MM.1S (cell line): Measurements from ENCODE around the gene TMCO1.
"Not testable (repeated sequence)": the region's sequence is repeated elsewhere in the genome, so short reads cannot be mapped to it uniquely, and the experiment has no call there.

ENCODE experiments used
- DNase-seq: peaks from one replicate; pipeline ENCODE4 v3.0.0-alpha.2; 2015
- H2AFZ ChIP-seq: fragments of 300-600 bp; sonication (generic); 2 replicates; pipeline ENCODE4 v1.6.0; 2016; ENCODE audit warnings: antibody characterized with exemption, low read length
- H3F3A ChIP-seq: fragments of 300-600 bp; sonication (generic); 2 replicates; pipeline ENCODE4 v1.6.1; 2016; ENCODE audit warnings: mild to moderate bottlenecking, antibody characterized with exemption, low read length, moderate library complexity, mixed read lengths; ENCODE audit not compliant: insufficient read depth
- H3K27ac ChIP-seq: fragments of 300-600 bp; sonication (generic); 2 replicates; pipeline ENCODE4 v1.5.1; 2016; ENCODE audit warnings: mild to moderate bottlenecking, low read length
- H3K27me3 ChIP-seq: fragments of 300-600 bp; sonication (generic); replicated peaks from 2 replicates; pipeline ENCODE4 v1.6.0; 2016; ENCODE audit warnings: low read length; ENCODE audit not compliant: insufficient read depth
- H3K36me3 ChIP-seq: fragments of 300-600 bp; sonication (generic); replicated peaks from 2 replicates; pipeline ENCODE4 v1.6.1; 2016; ENCODE audit warnings: mild to moderate bottlenecking, low read length, mixed read lengths; ENCODE audit not compliant: insufficient read depth
- H3K4me1 ChIP-seq: fragments of 300-600 bp; sonication (generic); 2 replicates; pipeline ENCODE4 v1.6.1; 2016; ENCODE audit warnings: low read length, mixed read lengths
- H3K4me2 ChIP-seq: fragments of 300-600 bp; sonication (generic); 2 replicates; pipeline ENCODE4 v1.6.0; 2016; ENCODE audit warnings: low read depth, low read length
- H3K4me3 ChIP-seq: fragments of 300-600 bp; sonication (generic); 2 replicates; pipeline ENCODE4 v1.5.1; 2016; ENCODE audit warnings: low read length, mixed read lengths
- H3K79me2 ChIP-seq: fragments of 300-600 bp; sonication (generic); 2 replicates; pipeline ENCODE4 v1.6.1; 2016; ENCODE audit warnings: mixed run types, low read length, mixed read lengths
- H3K9ac ChIP-seq: fragments of 300-600 bp; sonication (generic); 2 replicates; pipeline ENCODE4 v1.6.1; 2016; ENCODE audit warnings: low read length, mixed read lengths
- H3K9me2 ChIP-seq: fragments of 300-600 bp; sonication (generic); replicated peaks from 2 replicates; pipeline ENCODE4 v1.6.1; 2016; ENCODE audit warnings: mild to moderate bottlenecking, low read length, mixed read lengths; ENCODE audit not compliant: insufficient read depth
- H3K9me3 ChIP-seq: fragments of 300-600 bp; sonication (generic); replicated peaks from 2 replicates; pipeline ENCODE4 v1.6.1; 2016; ENCODE audit warnings: mild to moderate bottlenecking, low read length, mixed read lengths; ENCODE audit not compliant: insufficient read depth
- H4K20me1 ChIP-seq: fragments of 300-600 bp; sonication (generic); 2 replicates; pipeline ENCODE4 v1.6.1; 2016; ENCODE audit warnings: mild to moderate bottlenecking, low read length, moderate library complexity, mixed read lengths; ENCODE audit not compliant: insufficient read depth
- CTCF ChIP-seq: fragments of 300-600 bp; sonication (generic); IDR thresholded peaks from 2 replicates; pipeline ENCODE4 v1.5.1; 2016; ENCODE audit warnings: antibody characterized with exemption, low read length, mixed read lengths
- EZH2 ChIP-seq: fragments of 300-600 bp; sonication (generic); optimal IDR thresholded peaks from 2 replicates; pipeline ENCODE3; 2017; ENCODE audit warnings: low read depth, mild to moderate bottlenecking, antibody characterized with exemption, low read length, mixed read lengths
- EZH2phosphoT487 ChIP-seq: fragments of 300-600 bp; sonication (generic); IDR thresholded peaks from 2 replicates; pipeline ENCODE4 v1.6.1; 2018; ENCODE audit warnings: antibody characterized with exemption, low read length

TMCO1 gene

GRCh38 chr1:165726169-165726568 lies 42.5 kb downstream of the TMCO1 start:
- TF ChIP-seq EZH2 (no peak), EZH2phosphoT487 (no peak), CTCF (no peak)
- Histone ChIP-seq H4K20me1 (no peaks in the 10 kb centered on the region), H3K27ac (no peak overlapping the region), H3K9ac (no peak overlapping the region), H3F3A (no peaks in the 10 kb centered on the region), H3K9me3 (no peaks in the 10 kb centered on the region), H3K4me3 (no peak overlapping the region), H3K4me1 (peaks cover 10% of the 10 kb centered on the region), H3K27me3 (no peaks in the 10 kb centered on the region), H2AFZ (no peak overlapping the region), H3K4me2 (no peak overlapping the region), H3K9me2 (no peaks in the 10 kb centered on the region), H3K79me2 (peaks cover 4% of the 10 kb centered on the region; the same call in 1 of the 2 replicates), H3K36me3 (0 out of 2 replicates have a peak, but pooled peaks cover 5% of the 10 kb centered on the region)
- DNase-seq: no peak

GRCh38 chr1:165717918-165718515 lies 50.7 kb downstream of the TMCO1 start:
- Histone ChIP-seq H3K9me2 (no peaks in the 10 kb centered on the region), H3K9ac (no peak overlapping the region), H2AFZ (no peak overlapping the region), H3K27me3 (no peaks in the 10 kb centered on the region), H3K79me2 (no peaks in the 10 kb centered on the region), H3K4me1 (no peaks in the 10 kb centered on the region), H3K27ac (no peak overlapping the region), H3K4me2 (no peak overlapping the region), H3K36me3 (no peaks in the 10 kb centered on the region), H3K9me3 (no peaks in the 10 kb centered on the region), H3F3A (no peaks in the 10 kb centered on the region), H4K20me1 (no peaks in the 10 kb centered on the region), H3K4me3 (no peak overlapping the region)
- TF ChIP-seq EZH2 (no peak), EZH2phosphoT487 (no peak), CTCF (peak; percentile 96)
- peak; percentile 80 for DNase-seq

GRCh38 chr1:165716265-165717051 lies 52.2 kb downstream of the TMCO1 start:
- not testable (repeated sequence) for H4K20me1 ChIP-seq

GRCh38 chr1:165712764-165713163 lies 55.9 kb downstream of the TMCO1 start:
- TF ChIP-seq EZH2 (no peak), CTCF (no peak), EZH2phosphoT487 (no peak)
- H2AFZ ChIP-seq: no peak overlapping the region
- no peak overlapping the region for H3K9ac ChIP-seq

More at GRCh38 chr1:165716265-165717051, 52.2 kb downstream of the TMCO1 start:
- not testable (repeated sequence) for H3K4me2 ChIP-seq, H3K27me3 ChIP-seq, H3K36me3 ChIP-seq, H3K4me1 ChIP-seq, H3K4me3 ChIP-seq, H3K79me2 ChIP-seq, H3K9me3 ChIP-seq, H2AFZ ChIP-seq, H3F3A ChIP-seq, H3K9ac ChIP-seq, H3K9me2 ChIP-seq, H3K27ac ChIP-seq, DNase-seq

More at GRCh38 chr1:165712764-165713163, 55.9 kb downstream of the TMCO1 start:
- H3K4me1 ChIP-seq: no peaks in the 10 kb centered on the region
- H3F3A ChIP-seq: no peaks in the 10 kb centered on the region
- H3K27ac ChIP-seq: no peak overlapping the region
- H3K79me2 ChIP-seq: no peaks in the 10 kb centered on the region
- H3K4me2 ChIP-seq: no peak overlapping the region
- H4K20me1 ChIP-seq: no peaks in the 10 kb centered on the region
- H3K9me3 ChIP-seq: no peaks in the 10 kb centered on the region
- no peak overlapping the region for H3K4me3 ChIP-seq
- no peaks in the 10 kb centered on the region for H3K9me2 ChIP-seq
- no peaks in the 10 kb centered on the region for H3K27me3 ChIP-seq
- no peaks in the 10 kb centered on the region for H3K36me3 ChIP-seq
- DNase-seq: no peak
